A549 (cell line): Measurements from ENCODE around the gene SMCO4. TPM values are rescaled to one million over a fixed set of nuclear protein-coding genes. Genes with fewer than 3 reads are reported as not detected.
"Not testable (repeated sequence)": the region's sequence is repeated elsewhere in the genome, so short reads cannot be mapped to it uniquely, and the experiment has no call there.

Experiments
- ATAC-seq, 2 experiments: fragments of 200-7000 bp in 1 of 2; fragments of >200 bp in 1 of 2; cut with Nextera tagmentation in 1 of 2; cut with Tn5 transposase in 1 of 2; 3 replicates each; pipeline versions ENCODE4 v1.8.0 to v1.9.1; 2018 to 2020; ENCODE audit warnings: mild to moderate bottlenecking in 1 of 2, moderate library complexity in 1 of 2
- CTCF ChIA-PET: fragments of 300-600 bp; sonication (Branson Sonifier 250); formaldehyde crosslinking; extraction: SDS; loops from one replicate; lab custom pipeline; 2021; ENCODE audit warnings: antibody characterized with exemption, inconsistent platforms; lab: Yijun Ruan, JAX
- POLR2A ChIA-PET: fragments of 350-600 bp; formaldehyde crosslinking; extraction: SDS; loops from one replicate; lab custom pipeline; 2021; ENCODE audit warnings: antibody characterized with exemption, inconsistent platforms; lab: Yijun Ruan, JAX
- DNase-seq, 2 experiments: peaks; one replicate each; pipeline versions ENCODE4 v3.0.0 to v3.0.0-alpha.2; 2011 to 2016; ENCODE audit warnings: low read depth in 1 of 2, low spot score in 1 of 2
- FAIRE-seq: peaks from 2 replicates; lab custom pipeline; 2011; peaks lifted over from hg19 to GRCh38; lab: Jason Lieb, UNC
- H3K27ac ChIP-seq, 2 experiments: fragments of >200 bp; sonication (Bioruptor Twin); formaldehyde crosslinking; 3 replicates each; pipeline ENCODE4 v1.5.1; 2016 to 2017
- H3K4me1 ChIP-seq: fragments of >200 bp; sonication (Bioruptor Twin); formaldehyde crosslinking; 3 replicates; pipeline ENCODE4 v1.6.1; 2016
- H3K4me2 ChIP-seq: fragments of >200 bp; sonication (Bioruptor Twin); formaldehyde crosslinking; 3 replicates; pipeline ENCODE4 v1.6.1; 2016
- H3K4me3 ChIP-seq: fragments of >200 bp; sonication (Bioruptor Twin); formaldehyde crosslinking; 3 replicates; pipeline ENCODE4 v1.5.1; 2016
- H3K9me3 ChIP-seq: fragments of >200 bp; sonication (Bioruptor Twin); formaldehyde crosslinking; 3 replicates; pipeline ENCODE4 v1.6.1; 2016
- BHLHE40 ChIP-seq: IDR thresholded peaks from 2 replicates; pipeline ENCODE4 v1.6.1; 2012; ENCODE audit warnings: low read depth, low read length, inconsistent platforms
- CEBPB ChIP-seq, 2 experiments: fragments of >200 bp in 1 of 2; sonication (Bioruptor Twin) in 1 of 2; formaldehyde crosslinking in 1 of 2; IDR thresholded peaks; 2 replicates each; pipeline ENCODE4 v1.6.1; 2012 to 2016
- EP300 ChIP-seq, 2 experiments: fragments of >200 bp; sonication (Bioruptor Twin); formaldehyde crosslinking; IDR thresholded peaks; 2 replicates in 1 of 2; 3 replicates in 1 of 2; pipeline ENCODE4 v1.6.1; 2016 to 2017
- FOSL2 ChIP-seq, 2 experiments: fragments of 450-650 bp in 1 of 2; fragments of >200 bp in 1 of 2; sonication (Bioruptor Twin) in 1 of 2; formaldehyde crosslinking; IDR thresholded peaks; 2 replicates each; pipeline versions ENCODE4 v1.5.0 to v1.6.1; 2016 to 2020; ENCODE audit warnings: mild to moderate bottlenecking in 1 of 2, moderate library complexity in 1 of 2
- HEYL ChIP-seq: fragments of 250-450 bp; sonication (Bioruptor Pico); IDR thresholded peaks from 2 replicates; pipeline ENCODE4 v1.8.0; 2021; ENCODE audit warnings: mild to moderate bottlenecking, moderate library complexity
- HOXA7 ChIP-seq: fragments of 250-450 bp; sonication (Bioruptor Pico); IDR thresholded peaks from 2 replicates; pipeline ENCODE4 v1.5.0; 2020; ENCODE audit warnings: mild to moderate bottlenecking, moderate library complexity
- JUN ChIP-seq, 2 experiments: fragments of >200 bp; sonication (Bioruptor Twin); formaldehyde crosslinking; IDR thresholded peaks; 2 replicates in 1 of 2; 3 replicates in 1 of 2; pipeline ENCODE4 v1.6.1; 2016 to 2017
- KDM5A ChIP-seq: fragments of 200-600 bp; sonication (generic); IDR thresholded peaks from 2 replicates; pipeline ENCODE4 v1.6.1; 2016; ENCODE audit warnings: antibody characterized with exemption, mild to moderate bottlenecking
- MAZ ChIP-seq: fragments of 150-350 bp; IDR thresholded peaks from 2 replicates; pipeline ENCODE4 v1.6.1; 2014; ENCODE audit warnings: antibody characterized with exemption, low read depth, low read length, borderline replicate concordance
- MYC ChIP-seq: IDR thresholded peaks from 2 replicates; pipeline ENCODE4 v1.6.1; 2012; ENCODE audit warnings: mild to moderate bottlenecking, inconsistent platforms, low read length, improper control_type of control experiment, borderline replicate concordance
- NR3C1 ChIP-seq: fragments of >200 bp; sonication (Bioruptor Twin); formaldehyde crosslinking; IDR thresholded peaks from 3 replicates; pipeline ENCODE4 v1.6.1; 2017
- PBX3 ChIP-seq: IDR thresholded peaks from 2 replicates; pipeline ENCODE4 v1.6.1; 2012
- POLR2A ChIP-seq: IDR thresholded peaks from 2 replicates; pipeline ENCODE4 v1.6.1; 2012; ENCODE audit warnings: mild to moderate bottlenecking, low read length
- RAD21 ChIP-seq, 2 experiments: fragments of >200 bp in 1 of 2; sonication (Bioruptor Twin) in 1 of 2; formaldehyde crosslinking in 1 of 2; IDR thresholded peaks in 1 of 2; conservative IDR thresholded peaks in 1 of 2; 2 replicates in 1 of 2; 3 replicates in 1 of 2; pipeline ENCODE4 v1.6.1; 2012 to 2018; ENCODE audit warnings: inconsistent platforms in 1 of 2
- RARB ChIP-seq: fragments of 250-450 bp; sonication (Bioruptor Pico); IDR thresholded peaks from 2 replicates; pipeline ENCODE4 v1.8.0; 2021; ENCODE audit warnings: mild to moderate bottlenecking, moderate library complexity
- RCOR1 ChIP-seq: fragments of 150-350 bp; IDR thresholded peaks from 2 replicates; pipeline ENCODE4 v1.6.1; 2014; ENCODE audit warnings: antibody characterized with exemption, low read length, low read depth
- SMC3 ChIP-seq: fragments of >200 bp; sonication (Bioruptor Twin); formaldehyde crosslinking; IDR thresholded peaks from 3 replicates; pipeline ENCODE4 v1.6.1; 2018; ENCODE audit warnings: inconsistent platforms
- ZC3H11A ChIP-seq: fragments of 450-650 bp; IDR thresholded peaks from 2 replicates; pipeline ENCODE4 v1.6.1; 2014; ENCODE audit warnings: antibody characterized with exemption, mild to moderate bottlenecking
- ZNF302 ChIP-seq: fragments of 250-450 bp; sonication (Bioruptor Pico); IDR thresholded peaks from 2 replicates; pipeline ENCODE4 v1.9.0; 2021; ENCODE audit warnings: inconsistent platforms, mild to moderate bottlenecking, moderate library complexity
- WGBS: methylation state at CpG from one replicate; pipeline ENCODE4 v1.1.6; 2017; ENCODE audit errors: missing lambda C conversion rate; 5-methylcytosine and 5-hydroxymethylcytosine counted together
- polyA plus RNA-seq, 4 experiments: library from polyadenylated mRNA; depleted of rRNA in 3 of 4; stranded (reverse); fragments of >200 nt; fragmentation: RNase III in 1 of 4; extraction: RNeasy Plus Mini Kit Qiagen cat#74134 plus additional on column Dnase treatment in 1 of 4; gene quantifications; 2 replicates in 3 of 4; 3 replicates in 1 of 4; pipeline ENCODE4 v1.2.3, GENCODE V29; 2011 to 2017
- TF ChIP-seq, protein P1 (sequence below): fragments of >200 bp; sonication (Bioruptor Twin); formaldehyde crosslinking; IDR thresholded peaks from 3 replicates; pipeline ENCODE4 v1.5.1; 2016

The SMCO4 gene
- polyA plus RNA-seq, 2 of the 4 experiments (the other 2 are of a cell fraction): 11.9 to 14.8 TPM

DNA sequence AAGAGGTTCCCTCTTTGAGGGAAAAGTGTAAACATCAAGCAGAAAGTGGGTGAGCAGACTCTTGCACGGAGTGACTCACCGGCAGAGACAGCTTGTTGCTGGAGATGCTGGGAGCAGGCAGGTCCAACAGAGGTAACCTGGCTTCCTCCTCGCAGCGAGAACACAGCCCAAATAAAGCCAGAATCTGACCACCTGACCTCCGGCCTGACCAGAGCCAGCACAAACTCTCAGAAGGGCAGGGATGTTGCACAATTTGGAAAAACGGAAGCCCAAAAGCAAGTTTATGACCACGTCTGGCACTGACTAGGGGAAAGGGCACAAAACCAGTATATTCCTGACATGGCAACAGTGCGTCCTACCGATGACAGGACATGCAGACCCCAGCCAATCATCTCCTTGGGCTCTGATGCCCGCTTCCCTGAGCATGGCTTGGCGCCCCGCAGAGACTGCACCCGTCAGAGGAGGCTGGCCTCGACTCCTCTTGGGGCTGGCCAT is 5.4 kb downstream of the SMCO4 start:
- CTCF ChIA-PET: no interaction called here
- Histone ChIP-seq H3K9me3 (no peaks in the 10 kb centered on the region), H3K27ac (no peak overlapping the region), H3K4me2 (no peak overlapping the region), H3K4me3 (no peak overlapping the region), H3K4me1 (peaks cover 13% of the 10 kb centered on the region)
- ATAC-seq: no peak
- WGBS: 69% methylated on average over 6 of the region's 14 CpGs
- no peak for FAIRE-seq
- POLR2A ChIA-PET: no interaction called here
- DNase-seq: no peak
- no peak for TF ChIP-seq NR3C1
- TF ChIP-seq MYC: no peak
- TF ChIP-seq, protein P1, sequence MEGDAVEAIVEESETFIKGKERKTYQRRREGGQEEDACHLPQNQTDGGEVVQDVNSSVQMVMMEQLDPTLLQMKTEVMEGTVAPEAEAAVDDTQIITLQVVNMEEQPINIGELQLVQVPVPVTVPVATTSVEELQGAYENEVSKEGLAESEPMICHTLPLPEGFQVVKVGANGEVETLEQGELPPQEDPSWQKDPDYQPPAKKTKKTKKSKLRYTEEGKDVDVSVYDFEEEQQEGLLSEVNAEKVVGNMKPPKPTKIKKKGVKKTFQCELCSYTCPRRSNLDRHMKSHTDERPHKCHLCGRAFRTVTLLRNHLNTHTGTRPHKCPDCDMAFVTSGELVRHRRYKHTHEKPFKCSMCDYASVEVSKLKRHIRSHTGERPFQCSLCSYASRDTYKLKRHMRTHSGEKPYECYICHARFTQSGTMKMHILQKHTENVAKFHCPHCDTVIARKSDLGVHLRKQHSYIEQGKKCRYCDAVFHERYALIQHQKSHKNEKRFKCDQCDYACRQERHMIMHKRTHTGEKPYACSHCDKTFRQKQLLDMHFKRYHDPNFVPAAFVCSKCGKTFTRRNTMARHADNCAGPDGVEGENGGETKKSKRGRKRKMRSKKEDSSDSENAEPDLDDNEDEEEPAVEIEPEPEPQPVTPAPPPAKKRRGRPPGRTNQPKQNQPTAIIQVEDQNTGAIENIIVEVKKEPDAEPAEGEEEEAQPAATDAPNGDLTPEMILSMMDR: no peak
- TF ChIP-seq EP300 (IDR thresholded peaks at IDR 0.05): no peak
- TF ChIP-seq RARB: no peak
- TF ChIP-seq HOXA7 (CRISPR knock-in tag): no peak
- TF ChIP-seq SMC3: no peak
- TF ChIP-seq FOSL2 (IDR thresholded peaks at IDR 0.05): no peak
- TF ChIP-seq FOSL2 (CRISPR knock-in tag; IDR thresholded peaks at IDR 0.05): no peak
- no peak for TF ChIP-seq MAZ
- no peak for TF ChIP-seq CEBPB (IDR thresholded peaks at IDR 0.05)
- no peak for TF ChIP-seq ZC3H11A
- no peak for TF ChIP-seq JUN (IDR thresholded peaks at IDR 0.05)

GRCh38 chr11:93537049-93537448 is 6.1 kb downstream of the SMCO4 start:
- H3K4me3 ChIP-seq: no peak overlapping the region
- no peak for DNase-seq
- H3K27ac ChIP-seq: no peak overlapping the region
- no peaks in the 10 kb centered on the region for H3K9me3 ChIP-seq
- no peak for ATAC-seq
- peaks cover 11% of the 10 kb centered on the region for H3K4me1 ChIP-seq
- ChIA-PET CTCF (no interaction called here), POLR2A (no interaction called here)
- no peak for FAIRE-seq
- 82% methylated on average over 5 of the region's 5 CpGs for WGBS
- TF ChIP-seq POLR2A: no peak
- no peak for TF ChIP-seq KDM5A
- no peak for TF ChIP-seq ZC3H11A
- TF ChIP-seq RAD21 (conservative IDR thresholded peaks at IDR 0.05 in 1 of 2, IDR thresholded peaks at IDR 0.05 in 1 of 2): no peak
- TF ChIP-seq RCOR1: no peak
- no peak for TF ChIP-seq MYC
- no peak overlapping the region for H3K4me2 ChIP-seq

GRCh38 chr11:93536101-93536861 is 6.9 kb downstream of the SMCO4 start:
- TF ChIP-seq PBX3 (no peak), MAZ (no peak), ZNF302 (CRISPR knock-in tag) (no peak), HEYL (CRISPR knock-in tag) (no peak), KDM5A (no peak), BHLHE40 (no peak)
- POLR2A ChIA-PET: no interaction called here
- WGBS: 77% methylated on average over 2 of the region's 2 CpGs
- CTCF ChIA-PET: no interaction called here
- Histone ChIP-seq H3K27ac (no peak overlapping the region), H3K4me1 (peaks cover 4% of the 10 kb centered on the region; the same call in 2 of the 3 replicates), H3K4me3 (no peak overlapping the region), H3K4me2 (no peak overlapping the region), H3K9me3 (no peaks in the 10 kb centered on the region)
- FAIRE-seq (no peak), DNase-seq (no peak), ATAC-seq (no peak)

GRCh38 chr11:93535578-93535977 is 7.6 kb downstream of the SMCO4 start:
- CTCF ChIA-PET: interaction anchor here (1.5 kb wide), 1 partner anchor 302 kb away, joined by 4 read pairs; no protein-coding TSS in a partner anchor
- 92% methylated on average over 2 of the region's 2 CpGs for WGBS
- ATAC-seq: not testable (repeated sequence)

More at GRCh38 chr11:93535578-93535977, 7.6 kb downstream of the SMCO4 start:
- POLR2A ChIA-PET, H3K4me3 ChIP-seq, H3K4me1 ChIP-seq, H3K9me3 ChIP-seq, H3K4me2 ChIP-seq, FAIRE-seq, H3K27ac ChIP-seq, DNase-seq: not testable (repeated sequence)
